ENCODE measurements around the gene THY1.
"Not testable (repeated sequence)": the region's sequence is repeated elsewhere in the genome, so short reads cannot be mapped to it uniquely, and the experiment has no call there.

Gene THY1

GRCh38 chr11:119446434-119446833 lies 23.5 kb upstream of the THY1 start:
- H3K27ac ChIP-seq (ENCODE audit: low read depth, low read length): no peak overlapping the region
- H3K9me3 ChIP-seq (ENCODE audit: control insufficient read depth in 5 of 5, low read length in 5 of 5): no peaks in the 10 kb centered on the region
- peak overlapping the region in 1 of 5 donors; percentile 17 for H3K9ac ChIP-seq (ENCODE audit: low read length in 5 of 5)
- no peak overlapping the region for H3K4me3 ChIP-seq (ENCODE audit: low read depth in 1 of 5, low read length in 5 of 5)
- H3K4me1 ChIP-seq (ENCODE audit: control insufficient read depth in 5 of 5, insufficient read depth in 5 of 5, low read length in 5 of 5): peaks cover 5 to 22% (median 11%) of the 10 kb centered on the region in 5 donors
- H3K36me3 ChIP-seq (ENCODE audit: control insufficient read depth in 5 of 5, insufficient read depth in 5 of 5, low read length in 5 of 5): no peaks in the 10 kb centered on the region
- H3K27me3 ChIP-seq (ENCODE audit: control insufficient read depth in 5 of 5, insufficient read depth in 4 of 5, low read length in 5 of 5): peaks cover 0 to 5% (median 3%) of the 10 kb centered on the region in 5 donors

GRCh38 chr11:119445850-119446249 lies 22.9 kb upstream of the THY1 start:
- no peaks in the 10 kb centered on the region for H3K9me3 ChIP-seq (ENCODE audit: control insufficient read depth in 5 of 5, low read length in 5 of 5)
- peak overlapping the region; percentile 69 for H3K27ac ChIP-seq (ENCODE audit: low read depth, low read length)
- H3K4me1 ChIP-seq (ENCODE audit: control insufficient read depth in 5 of 5, insufficient read depth in 5 of 5, low read length in 5 of 5): peaks cover 5 to 22% (median 11%) of the 10 kb centered on the region in 5 donors
- no peak overlapping the region for H3K9ac ChIP-seq (ENCODE audit: low read length in 5 of 5)
- peaks cover 0 to 5% (median 3%) of the 10 kb centered on the region in 5 donors for H3K27me3 ChIP-seq (ENCODE audit: control insufficient read depth in 5 of 5, insufficient read depth in 4 of 5, low read length in 5 of 5)
- no peak overlapping the region for H3K4me3 ChIP-seq (ENCODE audit: low read depth in 1 of 5, low read length in 5 of 5)
- no peaks in the 10 kb centered on the region for H3K36me3 ChIP-seq (ENCODE audit: control insufficient read depth in 5 of 5, insufficient read depth in 5 of 5, low read length in 5 of 5)

GRCh38 chr11:119445379-119445778 lies 22.4 kb upstream of the THY1 start:
- Histone ChIP-seq H3K27me3 (ENCODE audit: control insufficient read depth in 5 of 5, insufficient read depth in 4 of 5, low read length in 5 of 5) (peaks cover 0 to 5% (median 3%) of the 10 kb centered on the region in 5 donors), H3K4me3 (ENCODE audit: low read depth in 1 of 5, low read length in 5 of 5) (no peak overlapping the region), H3K36me3 (ENCODE audit: control insufficient read depth in 5 of 5, insufficient read depth in 5 of 5, low read length in 5 of 5) (no peaks in the 10 kb centered on the region), H3K27ac (ENCODE audit: low read depth, low read length) (peak overlapping the region; percentile 69), H3K9me3 (ENCODE audit: control insufficient read depth in 5 of 5, low read length in 5 of 5) (no peaks in the 10 kb centered on the region), H3K4me1 (ENCODE audit: control insufficient read depth in 5 of 5, insufficient read depth in 5 of 5, low read length in 5 of 5) (peaks cover 5 to 22% (median 11%) of the 10 kb centered on the region in 5 donors), H3K9ac (ENCODE audit: low read length in 5 of 5) (no peak overlapping the region)

- H3K27ac ChIP-seq (ENCODE audit: low read depth, low read length): no peak overlapping the region
- no peaks in the 10 kb centered on the region for H3K36me3 ChIP-seq (ENCODE audit: control insufficient read depth in 5 of 5, insufficient read depth in 5 of 5, low read length in 5 of 5)
- peaks cover 0 to under 1% (median 0%) of the 10 kb centered on the region in 5 donors for H3K27me3 ChIP-seq (ENCODE audit: control insufficient read depth in 5 of 5, insufficient read depth in 4 of 5, low read length in 5 of 5)
- no peak overlapping the region for H3K9ac ChIP-seq (ENCODE audit: low read length in 5 of 5)
- H3K9me3 ChIP-seq (ENCODE audit: control insufficient read depth in 5 of 5, low read length in 5 of 5): no peaks in the 10 kb centered on the region
- H3K4me3 ChIP-seq (ENCODE audit: low read depth in 1 of 5, low read length in 5 of 5): no peak overlapping the region
- peaks cover 5 to 13% (median 11%) of the 10 kb centered on the region in 5 donors for H3K4me1 ChIP-seq (ENCODE audit: control insufficient read depth in 5 of 5, insufficient read depth in 5 of 5, low read length in 5 of 5)
Observed at GRCh38 chr11:119441898-119442243, 18.9 kb upstream of the THY1 start.

GRCh38 chr11:119438599-119438998 lies 15.6 kb upstream of the THY1 start:
- H3K36me3 ChIP-seq (ENCODE audit: control insufficient read depth in 5 of 5, insufficient read depth in 5 of 5, low read length in 5 of 5): no peaks in the 10 kb centered on the region

GRCh38 chr11:119437521-119437920 lies 14.5 kb upstream of the THY1 start:
- not testable (repeated sequence) for H3K9me3 ChIP-seq (ENCODE audit: control insufficient read depth in 5 of 5, low read length in 5 of 5); H3K36me3 ChIP-seq (ENCODE audit: control insufficient read depth in 5 of 5, insufficient read depth in 5 of 5, low read length in 5 of 5); H3K9ac ChIP-seq (ENCODE audit: low read length in 5 of 5); H3K27ac ChIP-seq (ENCODE audit: low read depth, low read length); H3K27me3 ChIP-seq (ENCODE audit: control insufficient read depth in 5 of 5, insufficient read depth in 4 of 5, low read length in 5 of 5); H3K4me3 ChIP-seq (ENCODE audit: low read depth in 1 of 5, low read length in 5 of 5)
- H3K4me1 ChIP-seq (ENCODE audit: control insufficient read depth in 5 of 5, insufficient read depth in 5 of 5, low read length in 5 of 5): peaks cover 3 to 12% (median 8%) of the 10 kb centered on the region in 5 donors

More at GRCh38 chr11:119438599-119438998, 15.6 kb upstream of the THY1 start:
- Histone ChIP-seq H3K27ac (ENCODE audit: low read depth, low read length) (no peak overlapping the region), H3K4me1 (ENCODE audit: control insufficient read depth in 5 of 5, insufficient read depth in 5 of 5, low read length in 5 of 5) (peaks cover 0 to 3% (median 0%) of the 10 kb centered on the region in 5 donors), H3K27me3 (ENCODE audit: control insufficient read depth in 5 of 5, insufficient read depth in 4 of 5, low read length in 5 of 5) (no peaks in the 10 kb centered on the region), H3K9ac (ENCODE audit: low read length in 5 of 5) (no peak overlapping the region), H3K4me3 (ENCODE audit: low read depth in 1 of 5, low read length in 5 of 5) (no peak overlapping the region), H3K9me3 (ENCODE audit: control insufficient read depth in 5 of 5, low read length in 5 of 5) (no peaks in the 10 kb centered on the region)

- peaks cover 3 to 20% (median 15%) of the 10 kb centered on the region in 5 donors for H3K4me1 ChIP-seq (ENCODE audit: control insufficient read depth in 5 of 5, insufficient read depth in 5 of 5, low read length in 5 of 5)
- no peaks in the 10 kb centered on the region for H3K36me3 ChIP-seq (ENCODE audit: control insufficient read depth in 5 of 5, insufficient read depth in 5 of 5, low read length in 5 of 5)
- no peaks in the 10 kb centered on the region for H3K9me3 ChIP-seq (ENCODE audit: control insufficient read depth in 5 of 5, low read length in 5 of 5)
- no peaks in the 10 kb centered on the region for H3K27me3 ChIP-seq (ENCODE audit: control insufficient read depth in 5 of 5, insufficient read depth in 4 of 5, low read length in 5 of 5)
- no peak overlapping the region for H3K4me3 ChIP-seq (ENCODE audit: low read depth in 1 of 5, low read length in 5 of 5)
- no peak overlapping the region for H3K27ac ChIP-seq (ENCODE audit: low read depth, low read length)
- H3K9ac ChIP-seq (ENCODE audit: low read length in 5 of 5): no peak overlapping the region
Observed at GRCh38 chr11:119436711-119437110, 13.7 kb upstream of the THY1 start.

GRCh38 chr11:119436093-119436492 lies 13.1 kb upstream of the THY1 start:
- H3K4me3 ChIP-seq (ENCODE audit: low read depth in 1 of 5, low read length in 5 of 5): no peak overlapping the region
- no peak overlapping the region for H3K9ac ChIP-seq (ENCODE audit: low read length in 5 of 5)
- H3K9me3 ChIP-seq (ENCODE audit: control insufficient read depth in 5 of 5, low read length in 5 of 5): no peaks in the 10 kb centered on the region
- H3K27ac ChIP-seq (ENCODE audit: low read depth, low read length): no peak overlapping the region
- H3K36me3 ChIP-seq (ENCODE audit: control insufficient read depth in 5 of 5, insufficient read depth in 5 of 5, low read length in 5 of 5): no peaks in the 10 kb centered on the region
- peaks cover 3 to 24% (median 15%) of the 10 kb centered on the region in 5 donors for H3K4me1 ChIP-seq (ENCODE audit: control insufficient read depth in 5 of 5, insufficient read depth in 5 of 5, low read length in 5 of 5)
- peaks cover 0 to 5% (median 0%) of the 10 kb centered on the region in 5 donors for H3K27me3 ChIP-seq (ENCODE audit: control insufficient read depth in 5 of 5, insufficient read depth in 4 of 5, low read length in 5 of 5)

- Histone ChIP-seq H3K4me1 (ENCODE audit: control insufficient read depth in 5 of 5, insufficient read depth in 5 of 5, low read length in 5 of 5) (peaks cover 3 to 24% (median 15%) of the 10 kb centered on the region in 5 donors), H3K4me3 (ENCODE audit: low read depth in 1 of 5, low read length in 5 of 5) (no peak overlapping the region), H3K36me3 (ENCODE audit: control insufficient read depth in 5 of 5, insufficient read depth in 5 of 5, low read length in 5 of 5) (no peaks in the 10 kb centered on the region), H3K27ac (ENCODE audit: low read depth, low read length) (no peak overlapping the region), H3K27me3 (ENCODE audit: control insufficient read depth in 5 of 5, insufficient read depth in 4 of 5, low read length in 5 of 5) (peaks cover 0 to 5% (median under 1%) of the 10 kb centered on the region in 5 donors), H3K9me3 (ENCODE audit: control insufficient read depth in 5 of 5, low read length in 5 of 5) (no peaks in the 10 kb centered on the region), H3K9ac (ENCODE audit: low read length in 5 of 5) (no peak overlapping the region)
Observed at GRCh38 chr11:119434591-119435330, 11.8 kb upstream of the THY1 start.

- peaks cover 0 to 5% (median 3%) of the 10 kb centered on the region in 5 donors for H3K27me3 ChIP-seq (ENCODE audit: control insufficient read depth in 5 of 5, insufficient read depth in 4 of 5, low read length in 5 of 5)
- peak overlapping the region in 2 of 5 donors; percentile 40 to 43 for H3K4me3 ChIP-seq (ENCODE audit: low read depth in 1 of 5, low read length in 5 of 5)
- no peaks in the 10 kb centered on the region for H3K9me3 ChIP-seq (ENCODE audit: control insufficient read depth in 5 of 5, low read length in 5 of 5)
- H3K27ac ChIP-seq (ENCODE audit: low read depth, low read length): peak overlapping the region; percentile 76
- H3K4me1 ChIP-seq (ENCODE audit: control insufficient read depth in 5 of 5, insufficient read depth in 5 of 5, low read length in 5 of 5): peaks cover 3 to 24% (median 15%) of the 10 kb centered on the region in 5 donors
- no peaks in the 10 kb centered on the region for H3K36me3 ChIP-seq (ENCODE audit: control insufficient read depth in 5 of 5, insufficient read depth in 5 of 5, low read length in 5 of 5)
- H3K9ac ChIP-seq (ENCODE audit: low read length in 5 of 5): peak overlapping the region in 1 of 5 donors; percentile 32
Observed at GRCh38 chr11:119433358-119433725, 10.4 kb upstream of the THY1 start.
